Brain microvascular endothelial cell (primary cell): ENCODE measurements around the gene NCOA7.
"Not testable (repeated sequence)": the region's sequence is repeated elsewhere in the genome, so short reads cannot be mapped to it uniquely, and the experiment has no call there.

Source experiments
- DNase-seq: peaks from one replicate; pipeline ENCODE4 v3.0.0-alpha.2; 2020
- H3K27ac ChIP-seq: fragments of 250-450 bp; sonication (Bioruptor Pico); 2 replicates; pipeline ENCODE4 v1.5.1; 2020; ENCODE audit warnings: mild to moderate bottlenecking, moderate library complexity
- H3K27me3 ChIP-seq: fragments of 250-450 bp; sonication (Bioruptor Pico); replicated peaks from 2 replicates; pipeline ENCODE4 v1.5.1; 2020; ENCODE audit warnings: mild to moderate bottlenecking
- H3K36me3 ChIP-seq: fragments of 250-450 bp; sonication (Bioruptor Pico); replicated peaks from 2 replicates; pipeline ENCODE4 v1.5.1; 2020; ENCODE audit warnings: mild to moderate bottlenecking
- H3K4me3 ChIP-seq: 2 replicates; pipeline ENCODE4 v1.5.1; 2011; ENCODE audit warnings: low read depth, mild to moderate bottlenecking, control low read depth, low read length, moderate library complexity
- CTCF ChIP-seq: IDR thresholded peaks from 2 replicates; pipeline ENCODE4 v1.5.1; 2011; ENCODE audit warnings: low read depth, mild to moderate bottlenecking, moderate library complexity, low read length, control low read depth, inconsistent platforms; ENCODE audit errors: missing control alignments
- in situ Hi-C: cut with HindIII; loops from 2 replicates; pipeline ENCODE4 v1.10.0; 2017; ENCODE audit warnings: low sequenced_read_pairs, low pct_ligation_motif_present

Gene NCOA7

GRCh38 chr6:125888989-125889656 is 98.4 kb downstream of the NCOA7 start:
- DNase-seq, result peak; percentile 54

GRCh38 chr6:125899726-125900182 is 109.0 kb downstream of the NCOA7 start:
- no peak overlapping the region for H3K4me3 ChIP-seq
- no peaks in the 10 kb centered on the region for H3K27me3 ChIP-seq
- peaks cover 12% of the 10 kb centered on the region for H3K36me3 ChIP-seq
- no peak for TF ChIP-seq CTCF
- H3K27ac ChIP-seq, result no peak overlapping the region
- DNase-seq, result no peak
- in situ Hi-C loops, result no loop called here

More at GRCh38 chr6:125888989-125889656, 98.4 kb downstream of the NCOA7 start:
- in situ Hi-C loops, result no loop called here
- no peak overlapping the region for H3K4me3 ChIP-seq
- H3K36me3 ChIP-seq, result peaks cover 30% of the 10 kb centered on the region
- no peaks in the 10 kb centered on the region for H3K27me3 ChIP-seq
- H3K27ac ChIP-seq, result no peak overlapping the region
- peak; percentile 66 for TF ChIP-seq CTCF

- no peak overlapping the region for H3K4me3 ChIP-seq
- H3K27me3 ChIP-seq, result no peaks in the 10 kb centered on the region
- H3K36me3 ChIP-seq, result peaks cover 11% of the 10 kb centered on the region
- no peak for TF ChIP-seq CTCF
- DNase-seq, result no peak
- no peak overlapping the region for H3K27ac ChIP-seq
- in situ Hi-C loops, result no loop called here
These were observed 114.1 kb downstream of the NCOA7 start for GRCh38 chr6:125904871-125905270.

- Histone ChIP-seq H3K4me3 (no peak overlapping the region), H3K36me3 (peaks cover 11% of the 10 kb centered on the region), H3K27ac (no peak overlapping the region), H3K27me3 (no peaks in the 10 kb centered on the region)
- in situ Hi-C loops, result no loop called here
- DNase-seq, result peak; percentile 16
- peak; percentile 92 for TF ChIP-seq CTCF
These were observed 115.6 kb downstream of the NCOA7 start for GRCh38 chr6:125906158-125906998.

- Histone ChIP-seq H3K27me3 (no peaks in the 10 kb centered on the region), H3K27ac (no peak overlapping the region), H3K4me3 (no peak overlapping the region), H3K36me3 (peaks cover 16% of the 10 kb centered on the region)
- in situ Hi-C loops, result no loop called here
- no peak for DNase-seq
- TF ChIP-seq CTCF, result no peak
These were observed 119.8 kb downstream of the NCOA7 start for GRCh38 chr6:125910527-125910926.

- peaks cover 21% of the 10 kb centered on the region for H3K36me3 ChIP-seq
- DNase-seq, in situ Hi-C loops, H3K27me3 ChIP-seq, H3K27ac ChIP-seq, H3K4me3 ChIP-seq: not testable (repeated sequence)
These were observed 120.3 kb downstream of the NCOA7 start for GRCh38 chr6:125911051-125911451.

GRCh38 chr6:125912430-125912829 is 121.7 kb downstream of the NCOA7 start:
- in situ Hi-C loops, H3K4me3 ChIP-seq, H3K27me3 ChIP-seq, DNase-seq, H3K27ac ChIP-seq: not testable (repeated sequence)
- peaks cover 25% of the 10 kb centered on the region for H3K36me3 ChIP-seq
